ENCODE data around the gene RNF144B.

Gene RNF144B

DNA sequence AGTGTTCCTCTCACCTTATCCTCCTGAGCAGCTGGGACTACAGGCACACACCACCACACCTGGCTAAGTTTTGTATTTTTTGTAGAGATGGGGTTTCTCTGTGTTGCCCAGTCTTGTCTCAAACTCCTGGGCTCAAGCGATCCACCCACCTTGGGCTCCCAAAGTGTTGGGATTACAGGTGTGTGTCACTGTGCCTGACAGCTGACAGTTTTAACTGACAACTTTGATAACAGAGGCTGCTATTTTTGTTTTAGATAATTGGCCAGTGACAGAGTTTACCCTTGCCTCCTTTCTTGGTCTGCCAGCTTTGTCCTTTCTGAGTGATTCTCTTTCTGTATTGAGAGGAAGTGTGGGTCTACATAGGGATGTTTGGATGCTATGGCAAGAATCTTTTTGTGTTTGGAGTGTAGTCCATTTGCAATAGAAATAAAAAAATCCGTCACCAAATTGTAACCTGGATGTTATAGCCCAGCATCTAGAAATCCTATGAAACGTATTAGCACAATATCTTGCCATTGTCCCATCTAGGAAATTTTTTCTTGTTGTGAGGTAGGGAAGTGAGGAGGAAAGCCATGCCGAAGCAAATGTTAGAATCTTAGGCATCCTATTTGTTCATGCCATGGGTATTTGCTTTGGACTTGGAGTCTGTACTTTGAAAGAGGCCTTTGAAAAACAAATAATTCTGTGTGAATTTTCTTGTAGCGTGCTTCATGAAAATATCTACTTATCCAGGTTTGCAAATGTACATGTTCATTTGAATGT lies 80.8 kb downstream of the RNF144B start:
- Histone ChIP-seq H3K9me3 (ENCODE audit: insufficient read depth, low read depth, low read length) (no peaks in the 10 kb centered on the region), H3K4me3 (ENCODE audit: low read length) (no peak overlapping the region), H3K4me1 (ENCODE audit: insufficient read depth, low read length) (no peaks in the 10 kb centered on the region; the same call in 1 of the 2 replicates), H3K27me3 (ENCODE audit: insufficient read depth, low read length) (no peaks in the 10 kb centered on the region), H3K27ac (ENCODE audit: low read depth, low read length) (no peak overlapping the region), H3K9ac (ENCODE audit: low read depth, low read length) (no peak overlapping the region), H3K36me3 (ENCODE audit: insufficient read depth, low read length) (no peaks in the 10 kb centered on the region)
- WGBS: 79% methylated on average over 5 of the region's 5 CpGs

DNA sequence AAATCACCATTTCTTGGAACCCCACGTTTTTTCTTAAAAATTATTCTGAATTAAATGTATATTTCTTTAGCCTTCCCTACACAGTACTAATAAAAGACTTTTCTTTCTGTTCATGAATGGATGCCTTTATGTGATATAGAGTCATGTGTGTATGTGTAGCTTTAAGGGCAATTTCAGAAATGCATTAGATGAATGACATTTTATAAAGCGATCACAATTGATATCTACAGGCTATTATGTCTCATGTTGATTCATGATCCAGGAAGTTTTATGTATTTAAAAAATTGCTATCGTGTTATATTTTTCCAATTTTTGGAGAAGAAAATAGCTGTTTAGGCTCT lies 81.3 kb downstream of the RNF144B start:
- Histone ChIP-seq H3K9ac (ENCODE audit: low read depth, low read length) (no peak overlapping the region), H3K36me3 (ENCODE audit: insufficient read depth, low read length) (no peaks in the 10 kb centered on the region), H3K4me3 (ENCODE audit: low read length) (no peak overlapping the region), H3K27me3 (ENCODE audit: insufficient read depth, low read length) (no peaks in the 10 kb centered on the region), H3K27ac (ENCODE audit: low read depth, low read length) (no peak overlapping the region), H3K4me1 (ENCODE audit: insufficient read depth, low read length) (no peaks in the 10 kb centered on the region; the same call in 1 of the 2 replicates), H3K9me3 (ENCODE audit: insufficient read depth, low read depth, low read length) (no peaks in the 10 kb centered on the region)
- 99% methylated on average over 2 of the region's 3 CpGs for WGBS

DNA sequence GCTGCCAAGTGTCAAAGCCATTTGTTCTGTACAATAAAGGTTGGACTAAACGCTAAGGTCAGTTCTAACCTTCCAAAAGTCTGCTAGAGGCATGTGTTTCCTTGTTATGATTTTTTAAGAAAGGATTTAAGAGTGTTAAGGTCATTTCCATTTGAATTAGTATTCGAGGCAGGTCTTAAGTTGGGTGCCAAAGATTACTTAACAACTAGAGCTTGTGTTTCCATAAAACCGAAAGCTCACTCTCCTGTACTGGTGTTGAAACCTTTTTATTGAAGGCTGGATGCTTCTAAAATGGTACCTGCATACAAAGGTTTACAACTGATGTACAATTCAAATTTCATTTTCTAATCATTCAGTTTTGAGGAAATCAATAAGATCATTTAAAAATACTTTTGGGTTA lies 82.4 kb downstream of the RNF144B start:
- H3K9me3 ChIP-seq (ENCODE audit: insufficient read depth, low read depth, low read length): no peaks in the 10 kb centered on the region
- H3K4me3 ChIP-seq (ENCODE audit: low read length): no peak overlapping the region
- H3K27me3 ChIP-seq (ENCODE audit: insufficient read depth, low read length): no peaks in the 10 kb centered on the region
- H3K9ac ChIP-seq (ENCODE audit: low read depth, low read length): no peak overlapping the region
- 87% methylated on average over 3 of the region's 3 CpGs for WGBS
- H3K36me3 ChIP-seq (ENCODE audit: insufficient read depth, low read length): no peaks in the 10 kb centered on the region
- no peaks in the 10 kb centered on the region; the same call in 1 of the 2 replicates for H3K4me1 ChIP-seq (ENCODE audit: insufficient read depth, low read length)
- no peak overlapping the region for H3K27ac ChIP-seq (ENCODE audit: low read depth, low read length)

DNA sequence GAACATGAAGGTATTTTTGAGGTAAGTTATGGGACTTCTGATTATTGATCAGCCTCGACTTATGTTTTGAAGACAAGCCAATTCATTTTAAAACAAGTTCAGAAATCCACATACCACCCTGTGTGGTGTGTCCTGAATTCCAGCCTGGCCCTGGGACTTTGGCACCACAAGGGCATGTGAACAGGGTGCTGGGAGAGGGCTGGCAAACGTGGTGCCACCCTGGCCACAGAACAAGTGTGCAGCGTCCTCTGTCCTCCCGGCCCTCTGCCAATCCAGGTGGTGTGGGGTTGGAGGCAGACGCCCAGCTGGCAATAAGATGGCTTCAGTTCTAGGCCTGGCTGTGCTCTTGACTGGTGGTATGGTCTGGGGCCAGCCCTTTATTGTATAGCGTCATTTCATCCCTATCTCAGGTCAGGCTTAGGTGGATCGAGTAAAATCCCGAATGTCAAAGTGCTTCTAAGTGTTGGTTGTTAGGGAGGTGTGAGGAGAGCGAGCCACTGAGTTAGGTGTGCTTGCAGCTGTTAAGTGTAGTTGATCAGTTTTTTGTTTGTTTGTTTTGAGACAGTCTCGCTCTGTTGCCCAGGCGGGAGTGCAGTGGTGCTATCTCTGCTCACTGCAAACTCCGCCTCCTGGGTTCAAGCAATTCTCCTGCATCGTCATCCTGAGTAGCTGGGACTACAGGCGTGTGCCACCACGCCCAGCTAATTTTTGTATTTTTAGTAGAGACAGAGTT lies 84.2 kb downstream of the RNF144B start:
- H3K4me1 ChIP-seq (ENCODE audit: insufficient read depth, low read length): no peaks in the 10 kb centered on the region; the same call in 1 of the 2 replicates
- no peaks in the 10 kb centered on the region for H3K9me3 ChIP-seq (ENCODE audit: insufficient read depth, low read depth, low read length)
- H3K27ac ChIP-seq (ENCODE audit: low read depth, low read length): no peak overlapping the region
- no peaks in the 10 kb centered on the region for H3K36me3 ChIP-seq (ENCODE audit: insufficient read depth, low read length)
- no peak overlapping the region for H3K4me3 ChIP-seq (ENCODE audit: low read length)
- WGBS: 85% methylated on average over 14 of the region's 15 CpGs
- no peaks in the 10 kb centered on the region for H3K27me3 ChIP-seq (ENCODE audit: insufficient read depth, low read length)
- H3K9ac ChIP-seq (ENCODE audit: low read depth, low read length): no peak overlapping the region

DNA sequence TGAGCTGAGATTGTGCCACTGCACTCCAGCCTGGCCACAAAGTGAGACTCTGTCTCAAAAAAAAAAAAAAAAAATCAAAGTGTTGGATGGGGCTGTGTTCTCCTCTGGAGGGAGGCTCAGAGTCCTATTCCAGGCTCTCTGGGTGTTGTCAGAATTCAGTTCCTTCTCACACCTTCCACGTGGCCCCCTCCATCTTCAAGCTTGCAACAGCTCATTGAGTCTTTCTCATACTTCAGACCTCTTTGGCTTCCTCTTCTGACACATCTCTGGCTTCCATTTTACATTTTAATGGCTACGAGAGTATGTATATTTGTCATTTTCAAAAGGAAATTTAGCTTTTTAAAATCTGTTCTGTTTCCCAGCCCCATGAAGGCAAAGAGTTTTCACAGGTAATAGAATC lies 85.8 kb downstream of the RNF144B start:
- no peaks in the 10 kb centered on the region; the same call in 1 of the 2 replicates for H3K4me1 ChIP-seq (ENCODE audit: insufficient read depth, low read length)
- no peaks in the 10 kb centered on the region for H3K36me3 ChIP-seq (ENCODE audit: insufficient read depth, low read length)
- H3K4me3 ChIP-seq (ENCODE audit: low read length): no peak overlapping the region
- no peak overlapping the region for H3K27ac ChIP-seq (ENCODE audit: low read depth, low read length)
- 89% methylated on average over 2 of the region's 2 CpGs for WGBS
- H3K27me3 ChIP-seq (ENCODE audit: insufficient read depth, low read length): no peaks in the 10 kb centered on the region
- H3K9ac ChIP-seq (ENCODE audit: low read depth, low read length): no peak overlapping the region
- H3K9me3 ChIP-seq (ENCODE audit: insufficient read depth, low read depth, low read length): no peaks in the 10 kb centered on the region

DNA sequence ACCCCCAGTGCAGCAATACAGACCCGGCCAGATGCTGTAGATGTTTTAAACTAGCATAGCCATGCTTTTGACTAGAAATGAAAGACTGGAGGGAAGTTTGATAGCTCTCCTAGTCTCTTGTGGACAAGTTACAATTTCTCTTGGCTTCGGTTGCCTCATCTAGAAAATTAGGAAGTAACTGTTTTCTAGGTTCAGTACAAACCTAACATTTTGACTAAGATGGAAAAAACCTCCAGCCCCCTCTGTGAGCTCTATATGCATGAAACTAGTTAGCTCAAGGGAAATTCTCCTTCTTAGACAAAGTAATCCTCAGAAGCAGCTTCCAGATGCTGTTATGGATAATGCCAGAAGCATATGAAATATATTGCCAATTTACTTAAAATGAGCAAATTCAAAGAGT lies 86.6 kb downstream of the RNF144B start:
- H3K4me1 ChIP-seq (ENCODE audit: insufficient read depth, low read length): no peaks in the 10 kb centered on the region; the same call in 1 of the 2 replicates
- H3K9me3 ChIP-seq (ENCODE audit: insufficient read depth, low read depth, low read length): no peaks in the 10 kb centered on the region
- no peak overlapping the region for H3K9ac ChIP-seq (ENCODE audit: low read depth, low read length)
- H3K27ac ChIP-seq (ENCODE audit: low read depth, low read length): no peak overlapping the region
- WGBS: 89% methylated on average over 2 of the region's 2 CpGs
- no peaks in the 10 kb centered on the region for H3K27me3 ChIP-seq (ENCODE audit: insufficient read depth, low read length)
- H3K4me3 ChIP-seq (ENCODE audit: low read length): no peak overlapping the region
- H3K36me3 ChIP-seq (ENCODE audit: insufficient read depth, low read length): no peaks in the 10 kb centered on the region

DNA sequence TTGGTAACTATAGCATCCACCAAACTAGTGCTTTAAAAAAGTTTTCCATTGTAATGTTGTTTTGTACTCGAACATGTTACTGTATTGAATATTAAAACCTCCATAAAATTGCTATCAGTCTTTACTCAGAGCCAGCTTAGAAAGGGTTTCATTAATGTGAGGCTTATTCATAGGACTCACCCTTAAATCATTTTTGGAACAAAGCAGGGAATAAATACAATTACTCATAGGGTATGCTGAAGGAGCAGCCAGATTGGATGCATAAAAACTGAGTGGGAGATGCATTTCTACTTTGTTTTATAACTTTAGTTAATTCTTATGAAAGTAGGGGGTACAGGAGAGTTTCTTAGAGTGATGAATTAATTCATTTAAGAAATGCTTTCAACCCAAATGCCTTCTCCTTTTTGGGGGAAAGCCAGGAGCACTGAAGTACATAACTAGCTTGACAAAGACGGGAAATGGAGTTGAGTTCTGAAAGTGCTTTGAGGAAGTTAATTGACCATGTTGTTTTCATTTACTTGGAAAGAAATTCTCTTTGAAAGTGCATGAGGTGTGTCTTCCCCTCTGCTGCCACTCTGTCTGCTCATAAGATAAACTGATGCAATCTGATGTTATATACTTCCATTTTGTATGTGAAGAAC lies 90.3 kb downstream of the RNF144B start:
- Histone ChIP-seq H3K4me1 (ENCODE audit: insufficient read depth, low read length) (peaks cover 3% of the 10 kb centered on the region; the same call in 1 of the 2 replicates), H3K27me3 (ENCODE audit: insufficient read depth, low read length) (no peaks in the 10 kb centered on the region), H3K9ac (ENCODE audit: low read depth, low read length) (no peak overlapping the region), H3K27ac (ENCODE audit: low read depth, low read length) (no peak overlapping the region), H3K4me3 (ENCODE audit: low read length) (no peak overlapping the region), H3K9me3 (ENCODE audit: insufficient read depth, low read depth, low read length) (no peaks in the 10 kb centered on the region), H3K36me3 (ENCODE audit: insufficient read depth, low read length) (no peaks in the 10 kb centered on the region)
- 94% methylated on average over 2 of the region's 2 CpGs for WGBS

DNA sequence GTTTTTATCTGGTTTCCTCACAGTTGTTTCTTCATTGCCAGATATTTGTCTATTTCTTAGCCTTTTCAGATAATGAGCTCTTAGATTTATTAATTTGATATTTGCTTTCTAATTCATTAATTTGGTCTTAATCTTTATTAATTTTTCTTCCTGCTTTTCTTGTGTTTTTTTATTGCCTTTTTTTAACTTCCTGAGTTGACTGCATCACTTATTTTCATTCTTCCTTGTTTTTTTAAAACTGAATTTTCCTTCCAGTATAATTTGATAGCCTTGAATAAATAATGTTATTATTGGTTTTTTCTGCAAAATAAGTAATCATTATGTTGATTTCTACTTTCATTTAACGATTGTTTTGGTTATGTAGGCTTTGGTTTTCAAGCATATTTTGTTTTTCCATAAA lies 91.5 kb downstream of the RNF144B start:
- Histone ChIP-seq H3K4me1 (ENCODE audit: insufficient read depth, low read length) (peaks cover 3% of the 10 kb centered on the region; the same call in 1 of the 2 replicates), H3K27ac (ENCODE audit: low read depth, low read length) (no peak overlapping the region), H3K27me3 (ENCODE audit: insufficient read depth, low read length) (no peaks in the 10 kb centered on the region), H3K4me3 (ENCODE audit: low read length) (no peak overlapping the region), H3K9ac (ENCODE audit: low read depth, low read length) (no peak overlapping the region), H3K9me3 (ENCODE audit: insufficient read depth, low read depth, low read length) (no peaks in the 10 kb centered on the region), H3K36me3 (ENCODE audit: insufficient read depth, low read length) (no peaks in the 10 kb centered on the region)
- no CpG with 5 or more reads among the region's 1 CpG for WGBS

DNA sequence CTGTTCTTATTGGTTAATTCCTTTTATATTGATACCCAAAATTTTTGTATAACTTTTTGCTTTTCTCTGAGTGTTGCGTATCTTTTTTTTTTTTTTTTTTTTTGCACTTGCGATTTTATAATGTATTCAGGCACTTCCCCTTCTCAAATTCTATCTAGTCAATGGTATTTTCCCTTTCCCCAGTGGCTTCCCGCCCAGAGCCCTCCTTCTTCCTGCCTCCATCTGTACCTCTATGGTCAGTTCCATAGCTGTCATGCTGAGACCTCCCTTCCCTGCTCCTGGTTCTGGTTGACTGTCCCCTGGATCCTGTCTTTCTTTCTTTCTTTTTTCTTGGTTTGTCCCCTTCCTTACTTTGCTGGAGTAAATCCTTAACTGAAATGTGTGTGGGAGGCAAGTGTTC lies 94.7 kb downstream of the RNF144B start:
- no peak overlapping the region for H3K9ac ChIP-seq (ENCODE audit: low read depth, low read length)

DNA sequence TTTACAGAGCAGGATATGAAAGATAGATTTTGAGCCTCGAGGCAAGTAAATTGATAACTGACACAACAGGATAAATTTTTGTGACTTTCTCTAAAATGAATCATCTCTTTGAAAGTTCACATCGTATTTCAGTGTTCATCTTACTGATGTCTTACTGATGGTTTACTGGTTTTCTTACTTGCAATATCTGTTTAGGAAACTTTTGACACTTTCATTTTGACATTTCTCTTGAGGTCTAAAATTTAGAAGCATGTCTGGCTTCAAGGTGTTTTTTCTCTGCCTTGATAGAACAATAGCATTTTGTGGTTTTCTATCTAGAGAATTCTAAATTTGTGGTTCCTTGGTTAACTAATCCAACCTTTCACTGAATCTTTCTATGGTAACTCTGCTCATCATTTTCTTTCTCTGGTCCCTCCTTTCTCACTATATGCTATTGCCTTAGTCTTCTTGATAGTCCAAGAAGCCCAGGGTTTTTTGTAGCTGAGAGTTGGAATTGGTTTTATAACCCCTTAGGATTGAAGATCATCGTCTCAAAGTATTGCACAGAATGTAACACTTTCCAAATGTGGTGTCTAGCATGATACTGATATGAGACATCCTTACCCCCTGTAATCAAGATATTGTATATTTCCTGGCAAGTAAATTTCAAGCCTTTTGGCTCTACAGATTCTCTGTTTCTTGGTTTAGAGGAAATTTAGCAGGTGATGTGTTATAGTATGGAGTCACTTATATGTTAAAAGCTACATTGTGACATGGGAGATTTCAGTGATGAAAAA lies 98.7 kb downstream of the RNF144B start:
- Histone ChIP-seq H3K9me3 (ENCODE audit: insufficient read depth, low read depth, low read length) (no peaks in the 10 kb centered on the region), H3K27ac (ENCODE audit: low read depth, low read length) (no peak overlapping the region), H3K4me3 (ENCODE audit: low read length) (no peak overlapping the region), H3K9ac (ENCODE audit: low read depth, low read length) (no peak overlapping the region), H3K27me3 (ENCODE audit: insufficient read depth, low read length) (no peaks in the 10 kb centered on the region), H3K36me3 (ENCODE audit: insufficient read depth, low read length) (no peaks in the 10 kb centered on the region), H3K4me1 (ENCODE audit: insufficient read depth, low read length) (peaks cover 14% of the 10 kb centered on the region)
- 94% methylated on average over 2 of the region's 3 CpGs for WGBS

More for the DNA sequence above, 94.7 kb downstream of the RNF144B start:
- Histone ChIP-seq H3K4me1 (ENCODE audit: insufficient read depth, low read length) (peaks cover 3% of the 10 kb centered on the region; the same call in 1 of the 2 replicates), H3K27ac (ENCODE audit: low read depth, low read length) (no peak overlapping the region), H3K27me3 (ENCODE audit: insufficient read depth, low read length) (no peaks in the 10 kb centered on the region), H3K9me3 (ENCODE audit: insufficient read depth, low read depth, low read length) (no peaks in the 10 kb centered on the region), H3K36me3 (ENCODE audit: insufficient read depth, low read length) (no peaks in the 10 kb centered on the region), H3K4me3 (ENCODE audit: low read length) (no peak overlapping the region)
- 92% methylated on average over 3 of the region's 3 CpGs for WGBS

All from HUES64 (cell line).